ENCODE measurements around the gene ZNF611.
"Not testable (repeated sequence)": the region's sequence is repeated elsewhere in the genome, so short reads cannot be mapped to it uniquely, and the experiment has no call there.

ZNF611 gene

DNA sequence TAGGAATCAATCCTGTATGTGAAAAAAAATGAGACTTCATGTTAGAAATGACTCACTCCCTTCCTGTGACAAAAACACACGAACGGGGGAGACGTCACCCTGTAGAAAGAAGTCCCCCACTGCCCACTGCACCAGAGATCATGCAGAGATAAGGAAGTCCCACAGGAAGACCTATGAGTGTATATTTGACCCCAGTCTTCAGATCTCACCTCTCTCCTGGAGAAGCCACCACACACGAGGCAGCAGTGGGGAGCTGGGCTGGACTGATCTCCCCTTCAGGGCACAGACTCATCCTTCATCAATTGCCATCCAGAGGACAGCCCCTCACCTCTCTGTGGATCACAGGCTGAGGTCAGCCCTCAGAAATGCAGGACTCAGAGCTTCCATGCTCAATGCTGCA, 18.9 kb downstream of the ZNF611 start:
- DNase-seq, result peak; percentile 52

DNA sequence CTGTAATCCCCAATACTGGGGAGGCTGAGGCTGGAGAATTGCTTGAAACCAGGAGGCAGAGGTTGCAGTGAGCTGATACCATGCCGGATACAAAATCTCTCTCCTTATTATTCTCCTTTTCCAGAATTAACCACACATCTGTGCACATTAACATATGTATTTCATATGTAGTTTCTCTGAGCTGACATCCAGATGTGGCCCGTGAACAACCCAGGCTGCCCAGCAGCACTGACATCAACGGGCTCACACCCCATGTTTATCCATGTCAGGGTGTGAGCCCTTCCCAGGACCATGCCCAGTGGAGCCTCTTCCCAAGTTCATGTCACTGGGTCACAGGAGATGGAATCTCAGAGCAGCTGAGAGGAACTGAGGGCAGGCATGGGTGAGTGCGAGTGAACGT, 19.5 kb downstream of the ZNF611 start:
- DNase-seq, result not testable (repeated sequence)

DNA sequence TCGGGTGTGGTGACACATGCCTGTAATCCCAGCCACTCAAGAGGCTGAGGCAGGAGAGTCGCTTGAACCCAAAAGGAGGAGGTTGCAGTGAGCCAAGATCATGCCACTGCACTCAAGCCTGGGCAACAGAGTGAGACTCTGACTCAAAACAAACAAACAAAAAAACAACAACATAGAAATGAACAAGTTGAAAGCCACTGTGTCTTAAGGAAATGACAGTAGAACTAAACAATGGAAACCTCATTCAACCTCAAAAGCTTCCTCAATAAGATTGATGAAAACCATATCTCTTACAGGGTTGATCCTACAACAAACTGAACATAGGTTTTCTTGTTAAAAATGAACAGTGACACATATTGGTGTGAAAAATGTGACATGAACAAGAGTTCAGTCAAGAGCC, 21.8 kb downstream of the ZNF611 start:
- not testable (repeated sequence) for DNase-seq

DNA sequence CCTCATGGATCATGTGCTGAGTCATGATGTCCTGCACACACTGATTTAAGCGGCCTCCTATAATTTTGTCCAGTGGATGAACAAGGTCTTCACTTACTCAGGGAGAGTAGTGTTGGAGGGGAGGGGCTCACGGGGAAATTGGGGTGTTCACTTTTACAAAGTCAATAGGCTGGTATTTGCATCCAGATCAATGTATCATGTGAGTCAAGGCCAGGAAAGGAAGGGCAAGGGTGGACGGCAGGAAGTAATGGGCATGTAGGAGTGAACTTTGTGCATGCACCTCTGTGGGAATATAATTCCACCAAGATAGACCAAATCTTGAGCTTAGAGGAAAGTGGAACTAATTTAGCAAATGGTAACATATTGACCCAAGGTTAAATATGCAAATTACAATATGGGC, 23.2 kb downstream of the ZNF611 start:
- not testable (repeated sequence) for DNase-seq

DNA sequence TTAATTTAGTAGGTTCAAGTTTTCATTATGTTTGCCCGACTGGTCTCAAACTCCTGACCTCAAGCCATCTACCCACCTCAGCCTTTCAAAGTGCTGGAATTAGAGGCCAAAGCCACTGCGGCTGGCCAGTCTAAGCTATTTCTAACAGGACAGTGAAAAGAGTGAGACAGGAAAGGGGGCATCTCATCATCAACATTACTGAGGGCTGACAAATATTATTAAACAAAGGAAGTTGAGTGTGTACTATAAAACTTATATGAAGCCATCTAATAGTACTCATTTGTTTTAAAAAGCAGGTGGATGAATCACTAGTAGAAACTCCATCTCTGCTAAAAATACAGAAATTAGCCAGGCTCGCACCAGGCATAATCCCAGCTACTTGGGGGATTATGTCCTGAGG, 24.3 kb downstream of the ZNF611 start:
- DNase-seq, result no peak

DNA sequence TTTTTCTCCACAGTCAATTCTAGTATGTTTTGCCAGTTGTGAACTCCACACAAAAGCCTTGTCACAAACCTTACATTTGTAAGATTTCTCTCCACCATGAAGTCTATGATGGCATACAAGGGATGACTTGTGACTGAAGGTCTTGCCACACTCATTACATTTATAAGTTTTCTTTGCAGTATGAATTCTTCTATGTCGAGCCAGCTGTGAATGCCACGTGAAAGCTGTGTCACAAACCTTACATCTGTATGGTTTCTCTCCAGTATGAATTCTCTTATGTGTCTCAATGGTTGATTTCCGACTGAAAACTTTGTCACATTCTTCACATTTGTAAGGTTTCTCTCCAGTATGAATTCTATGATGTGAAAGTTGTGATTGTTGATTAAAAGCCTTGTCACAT, 29.2 kb downstream of the ZNF611 start:
- not testable (repeated sequence) for DNase-seq

DNA sequence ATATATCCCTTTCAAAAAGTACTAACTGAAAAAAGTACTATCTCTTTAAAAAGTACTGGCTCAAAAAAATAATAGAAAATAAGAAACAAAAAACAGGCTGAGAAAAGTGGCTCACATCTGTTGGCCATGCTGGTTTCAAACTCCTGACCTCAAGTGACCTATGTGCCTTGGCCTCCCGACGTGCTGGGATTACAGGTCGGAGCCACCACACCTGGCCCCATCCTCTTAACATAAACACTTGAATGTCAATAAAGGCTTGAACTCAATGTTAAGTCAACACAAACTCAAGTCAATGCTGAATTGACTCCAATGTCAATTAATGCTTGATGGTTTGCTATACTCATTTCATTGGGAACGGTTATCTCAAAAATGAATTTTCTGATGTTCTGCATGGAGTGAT, 30.9 kb downstream of the ZNF611 start:
- DNase-seq, result no peak

DNA sequence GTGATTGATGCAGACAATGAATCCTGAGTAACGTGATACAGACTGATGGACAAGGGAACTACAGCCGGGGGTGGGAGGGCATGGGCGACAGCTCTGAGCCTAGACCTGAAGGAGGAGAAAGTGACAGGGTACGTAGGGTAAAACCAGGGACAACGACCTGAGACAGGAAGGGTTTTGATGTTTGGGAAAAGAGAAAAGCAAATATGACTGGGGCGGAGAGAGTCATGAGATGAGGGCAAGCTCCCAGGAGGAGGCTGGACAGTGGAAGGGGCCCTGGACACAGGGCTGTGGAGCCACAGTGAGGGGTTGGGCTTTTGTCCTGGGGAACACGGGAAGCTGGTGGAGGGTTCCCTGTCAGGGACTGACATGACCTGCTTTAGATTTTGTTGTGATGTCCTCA, 34.2 kb downstream of the ZNF611 start:
- DNase-seq, result no peak

DNA sequence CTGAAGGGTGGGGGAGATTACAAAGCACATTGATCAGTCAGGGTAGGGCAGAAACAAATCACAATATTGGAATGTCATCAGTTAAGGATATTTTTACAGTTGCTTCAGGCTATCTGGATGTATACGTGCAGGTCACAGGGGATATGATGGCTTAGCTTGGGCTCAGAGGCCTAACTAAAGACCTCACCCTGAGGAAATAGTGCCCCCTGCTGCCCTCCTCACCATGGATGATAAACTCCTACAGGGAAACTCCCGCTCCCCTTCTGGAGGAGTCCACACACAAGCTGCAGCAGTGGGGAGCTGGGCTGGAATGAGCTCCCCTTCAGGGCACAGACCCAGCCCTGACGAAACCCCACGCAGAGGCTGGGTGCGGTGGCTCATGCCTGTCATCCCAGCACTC, 35.3 kb downstream of the ZNF611 start:
- DNase-seq, result not testable (repeated sequence)

DNA sequence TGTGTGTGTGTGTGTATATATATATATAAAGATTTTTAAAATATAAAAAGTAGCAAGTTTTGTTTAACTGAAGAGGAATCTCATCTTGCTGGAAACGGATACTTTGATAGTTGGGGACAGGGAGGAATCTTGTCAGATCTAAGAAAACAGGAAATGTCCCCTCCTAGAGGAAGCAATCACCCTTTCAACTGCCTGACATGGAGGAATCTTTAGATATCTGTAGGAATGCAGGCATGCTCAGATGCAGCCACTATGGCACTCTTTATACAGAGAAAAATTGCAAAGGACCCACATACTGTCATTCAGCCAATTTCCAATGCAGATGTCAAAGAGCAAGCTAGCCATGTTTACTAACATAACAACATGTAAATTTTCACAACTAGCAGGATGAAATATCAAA, 38.8 kb downstream of the ZNF611 start:
- no peak for DNase-seq

DNA sequence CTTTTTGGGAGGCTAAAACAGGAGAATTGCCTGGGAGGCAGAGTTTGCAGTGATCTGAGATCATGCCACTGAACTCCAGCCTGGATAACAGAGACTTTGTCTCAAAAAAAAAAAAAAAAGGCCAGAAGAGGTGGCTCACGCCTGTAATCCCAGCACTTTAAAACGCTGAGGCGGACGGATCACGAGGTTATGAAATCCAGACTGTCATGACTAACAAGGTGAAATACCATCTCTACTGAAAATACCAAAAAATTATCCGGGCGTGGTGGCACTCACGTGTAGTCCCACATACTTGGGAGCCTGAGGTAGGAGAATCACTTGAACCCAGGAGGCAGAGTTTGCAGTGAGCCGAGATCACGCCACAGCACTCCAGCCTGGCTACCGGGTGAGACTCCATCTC, 39.9 kb downstream of the ZNF611 start:
- no peak for DNase-seq

DNA sequence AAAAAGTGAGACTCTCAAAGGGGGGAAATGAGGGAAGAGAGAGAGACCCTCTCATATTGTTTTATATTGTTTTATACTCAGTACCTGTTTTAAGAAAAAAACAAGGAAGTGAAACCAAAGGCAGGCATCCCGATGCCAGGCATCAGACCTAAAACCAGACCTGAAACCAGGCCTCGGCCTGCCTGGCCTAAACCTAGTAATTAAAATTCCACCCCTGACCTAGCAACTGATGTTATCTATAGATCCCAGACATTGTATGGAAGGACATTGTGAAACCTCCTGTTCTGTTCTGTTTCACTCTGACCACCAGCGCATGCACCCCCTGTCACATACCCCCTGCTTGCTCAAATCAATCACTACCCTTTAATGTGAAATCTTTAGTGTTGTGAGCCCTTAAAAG, 40.6 kb downstream of the ZNF611 start:
- DNase-seq, result not testable (repeated sequence)

DNA sequence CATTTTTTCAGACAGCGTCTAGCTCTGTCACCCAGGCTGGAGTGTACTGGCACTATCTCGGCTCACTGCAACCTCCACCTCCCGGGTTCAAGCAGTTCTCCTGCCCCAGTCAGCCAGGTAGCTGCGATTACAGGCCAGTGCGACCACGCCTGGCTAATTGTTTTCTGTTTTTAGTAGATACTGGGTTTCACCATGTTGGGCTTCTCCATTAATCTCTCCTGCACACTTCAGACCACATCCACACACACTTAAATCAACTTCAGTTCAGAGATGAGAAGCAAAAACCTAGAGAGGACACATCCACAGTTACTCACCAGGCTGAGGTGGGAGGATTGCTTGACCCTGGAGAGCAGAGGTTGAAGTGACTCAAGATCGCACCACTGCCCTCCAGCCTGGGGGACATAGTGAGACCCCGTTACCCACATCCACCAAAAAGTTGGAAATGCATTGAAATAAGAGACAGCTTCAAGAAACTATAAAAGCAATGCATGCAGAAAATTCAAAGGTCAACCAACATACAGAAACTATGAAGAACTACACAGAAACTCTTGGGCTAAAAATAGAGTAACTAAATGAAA, 42.3 kb downstream of the ZNF611 start:
- no peak for DNase-seq

DNA sequence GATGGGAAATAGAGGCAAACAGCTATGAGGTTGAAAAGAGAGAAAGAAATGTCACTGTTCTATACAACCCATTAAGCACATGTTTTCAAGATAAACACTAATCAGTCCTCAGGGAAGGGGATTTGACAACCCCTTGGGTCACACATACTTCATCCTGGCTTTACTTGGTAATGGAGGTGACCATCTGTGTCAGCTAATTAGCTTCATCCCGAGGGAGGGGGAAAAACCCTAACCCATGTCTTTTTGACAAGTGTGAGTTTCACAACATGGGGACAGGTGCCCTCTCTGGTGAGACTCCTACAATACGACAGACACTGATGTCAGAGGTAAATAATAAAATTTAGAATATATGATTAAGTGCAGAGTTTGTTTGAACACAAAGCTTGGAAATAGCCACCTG, 43.1 kb downstream of the ZNF611 start:
- no peak for DNase-seq

DNA sequence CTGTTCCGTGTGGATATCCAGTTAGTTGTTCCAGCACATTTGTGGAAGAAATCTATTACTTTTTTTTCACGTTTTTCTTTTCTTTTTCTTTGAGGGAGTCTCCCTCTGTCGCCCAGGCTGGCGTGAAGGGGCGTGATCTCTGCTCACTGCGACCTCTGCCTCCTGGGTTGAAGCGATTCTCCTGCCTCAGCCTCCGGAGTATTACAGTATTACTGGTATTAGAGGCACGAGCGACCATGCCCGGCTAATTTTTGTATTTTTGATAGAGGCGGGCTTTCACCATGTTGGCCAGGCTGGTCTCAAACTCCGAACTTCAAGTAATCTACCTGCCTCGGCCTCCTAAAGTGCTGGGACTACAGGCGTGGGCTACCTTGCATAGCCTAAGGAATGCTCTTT, 43.6 kb downstream of the ZNF611 start:
- DNase-seq, result no peak

DNA sequence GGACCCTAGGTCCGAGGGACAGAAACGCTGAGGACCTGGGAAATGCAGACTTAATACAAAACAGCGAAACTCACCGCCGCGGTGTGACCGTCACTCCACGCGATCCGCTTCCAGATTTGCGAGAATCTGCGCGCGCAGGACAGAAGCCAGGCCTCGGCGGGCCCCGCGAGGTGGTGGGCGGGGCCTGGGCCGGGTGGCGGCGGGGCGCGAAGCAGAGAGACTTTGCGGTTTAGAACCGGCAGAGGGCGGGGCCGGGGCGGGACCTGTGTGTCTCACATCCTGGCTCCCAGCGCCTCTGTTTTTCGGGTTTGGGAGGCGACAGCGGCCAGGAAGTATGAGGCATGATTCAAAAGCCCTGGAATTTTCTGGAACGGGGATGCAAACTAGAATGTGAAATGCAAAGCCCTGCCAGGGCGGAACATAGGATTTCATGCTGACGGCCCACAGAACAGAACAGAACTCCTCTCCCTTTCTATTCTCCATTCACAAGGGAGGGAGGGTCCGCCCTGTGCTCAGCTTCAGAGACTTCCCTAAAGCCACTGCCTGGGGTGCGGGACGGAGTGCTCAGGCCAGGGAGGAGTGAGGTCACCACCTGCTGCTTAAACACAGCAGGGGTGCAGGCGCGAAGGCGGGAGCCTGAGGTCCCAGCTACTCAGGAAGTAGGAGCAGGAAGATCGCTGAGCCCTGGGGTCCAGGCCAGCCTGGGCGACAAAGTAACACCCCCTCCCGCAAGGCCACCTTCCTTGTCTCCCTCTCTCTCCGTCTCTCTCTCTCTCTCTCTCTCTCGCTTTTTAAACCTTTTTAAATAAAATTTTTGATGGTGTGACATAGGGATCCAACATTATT, 44.3 kb downstream of the ZNF611 start:
- DNase-seq, result peak; percentile 97

DNA sequence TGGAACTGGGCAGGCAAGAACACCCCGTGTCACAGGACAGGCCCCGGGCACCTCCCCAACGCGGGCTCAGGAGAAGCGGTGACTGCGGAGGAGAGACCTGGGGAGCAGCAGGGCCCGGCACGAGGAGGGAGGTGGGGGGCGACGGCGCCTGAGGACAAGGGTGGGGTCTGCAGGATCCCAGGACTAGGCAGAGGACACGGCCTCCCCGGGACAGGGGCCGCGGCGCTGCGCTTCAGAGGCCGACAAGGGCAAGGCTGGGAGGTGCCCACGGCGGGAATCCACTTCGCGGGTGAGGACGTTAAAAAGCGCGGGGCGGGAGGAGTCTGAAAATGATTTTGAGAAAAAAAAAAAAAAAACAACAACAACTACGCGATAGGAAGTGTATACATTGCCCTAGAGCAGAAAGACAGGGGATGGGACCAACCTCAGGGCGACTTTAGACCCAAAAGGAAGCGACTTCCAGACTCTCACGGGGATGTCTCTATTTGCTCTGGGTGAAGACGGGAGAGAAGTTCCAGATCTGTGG, 44.9 kb downstream of the ZNF611 start:
- DNase-seq, result peak; percentile 10

DNA sequence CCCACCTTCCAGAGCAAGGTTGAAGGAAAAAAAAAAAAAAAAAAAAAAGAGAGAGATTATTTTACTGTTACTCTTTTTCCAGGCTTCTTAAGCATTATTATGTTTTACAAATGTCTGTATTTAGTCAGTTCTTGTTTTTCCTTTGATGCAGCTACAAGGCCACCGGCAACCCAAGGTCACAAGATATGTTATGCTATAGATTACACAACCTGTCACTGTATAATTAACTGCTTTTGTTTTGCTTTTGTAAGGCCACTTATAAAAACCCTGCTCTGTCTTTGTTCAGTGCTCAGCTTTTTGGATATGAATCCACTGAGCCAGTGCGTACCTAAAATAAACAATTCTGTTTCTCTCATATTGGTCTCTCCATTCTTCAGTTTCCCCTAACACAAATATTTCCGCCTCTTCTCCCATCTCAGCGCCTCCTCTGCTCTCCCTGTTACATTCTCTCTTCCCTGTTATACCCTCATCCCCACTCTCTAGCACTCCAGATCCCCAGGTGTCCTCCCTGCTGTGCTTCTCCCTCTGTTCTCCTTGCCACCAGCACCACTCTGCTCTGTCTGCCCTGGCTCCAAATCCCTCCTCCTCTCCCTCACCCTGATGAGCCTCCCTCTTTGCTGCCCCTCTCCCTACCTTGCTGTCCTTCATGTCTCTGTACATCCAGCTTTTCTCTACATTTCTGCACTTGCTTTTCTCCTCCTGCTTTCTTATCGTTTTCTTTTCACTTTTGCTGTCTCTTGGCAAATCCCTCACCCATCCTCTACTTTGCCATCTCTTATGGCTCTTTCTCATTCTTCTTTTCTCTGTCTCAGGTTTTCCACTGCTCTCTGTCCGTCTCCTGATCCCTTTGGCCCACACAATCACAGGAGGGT, 45.7 kb downstream of the ZNF611 start:
- DNase-seq, result not testable (repeated sequence)

DNA sequence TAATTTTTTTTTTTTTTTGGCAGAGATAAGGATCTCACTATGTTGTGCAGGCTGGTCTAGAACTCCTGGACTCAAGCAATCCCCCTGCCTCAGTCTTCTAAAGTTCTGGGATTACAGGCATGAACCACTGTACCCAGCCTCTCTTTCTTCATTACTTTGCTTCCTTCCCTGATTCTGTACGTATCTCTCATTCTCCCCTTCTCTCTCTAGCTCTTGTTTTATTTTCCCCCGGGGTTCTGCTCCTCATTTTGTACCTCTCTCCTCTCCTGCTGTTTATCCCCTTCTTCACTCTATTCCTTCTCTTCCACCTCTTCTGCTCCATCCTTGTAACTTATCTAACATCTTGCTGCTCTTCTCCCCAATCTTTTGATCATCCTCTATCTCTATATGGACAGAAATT, 46.5 kb downstream of the ZNF611 start:
- DNase-seq, result no peak

DNA sequence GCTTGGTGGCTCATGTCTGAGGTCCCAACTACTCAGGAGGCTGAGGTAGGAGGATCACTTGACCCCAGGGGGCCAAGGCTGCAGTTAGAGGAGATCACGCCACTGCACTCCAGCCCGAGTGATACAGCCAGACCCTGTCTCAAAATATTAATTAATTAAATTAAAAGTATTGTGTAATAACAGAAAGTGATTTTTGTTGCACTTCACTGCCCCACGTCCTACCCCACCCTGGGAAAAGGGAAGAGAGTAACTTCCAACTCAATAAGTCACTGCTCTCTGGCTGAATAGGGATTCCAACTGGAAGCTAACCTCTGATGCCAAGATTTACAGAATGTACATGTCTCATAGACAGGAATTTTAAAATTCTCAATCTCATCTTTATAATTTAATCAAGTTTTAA, 47.2 kb downstream of the ZNF611 start:
- DNase-seq, result no peak

DNA sequence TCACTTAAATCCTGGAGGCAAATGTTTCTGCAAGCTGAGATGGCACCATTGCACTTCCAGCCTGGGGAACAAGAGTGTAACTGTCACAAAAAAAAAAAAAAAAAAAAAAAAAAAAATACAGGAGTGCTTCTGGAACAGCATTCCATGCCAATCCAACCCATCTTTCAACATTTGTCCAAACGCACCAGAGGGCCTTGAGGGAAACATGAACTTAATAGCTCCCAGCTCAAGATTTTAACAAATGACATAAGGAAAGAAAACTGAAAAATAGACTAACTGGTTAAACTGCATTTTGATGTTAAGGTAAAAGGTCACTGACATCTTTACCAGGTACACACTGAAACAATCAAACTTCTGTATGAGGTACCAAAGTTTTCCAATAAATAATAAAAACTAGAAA, 49.0 kb downstream of the ZNF611 start:
- no peak for DNase-seq

DNA sequence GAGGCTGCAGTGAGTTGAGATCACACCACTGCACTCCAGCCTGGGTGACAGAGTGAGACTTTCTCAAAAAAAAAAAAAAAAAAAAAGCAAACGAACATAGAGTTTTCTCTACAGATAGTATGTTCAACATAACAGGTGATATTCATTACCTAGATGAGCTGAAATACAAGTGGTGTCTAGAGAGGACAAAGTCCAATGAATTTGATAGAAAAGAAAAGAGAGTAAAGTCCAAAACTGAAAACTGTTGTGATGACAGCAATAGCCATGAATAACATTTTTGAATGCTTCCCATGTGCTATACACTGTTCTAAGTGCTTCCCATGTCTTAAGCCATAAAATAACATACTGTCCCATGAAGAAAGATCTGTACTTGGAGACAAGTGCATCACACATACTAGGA, 53.6 kb downstream of the ZNF611 start:
- not testable (repeated sequence) for DNase-seq

DNA sequence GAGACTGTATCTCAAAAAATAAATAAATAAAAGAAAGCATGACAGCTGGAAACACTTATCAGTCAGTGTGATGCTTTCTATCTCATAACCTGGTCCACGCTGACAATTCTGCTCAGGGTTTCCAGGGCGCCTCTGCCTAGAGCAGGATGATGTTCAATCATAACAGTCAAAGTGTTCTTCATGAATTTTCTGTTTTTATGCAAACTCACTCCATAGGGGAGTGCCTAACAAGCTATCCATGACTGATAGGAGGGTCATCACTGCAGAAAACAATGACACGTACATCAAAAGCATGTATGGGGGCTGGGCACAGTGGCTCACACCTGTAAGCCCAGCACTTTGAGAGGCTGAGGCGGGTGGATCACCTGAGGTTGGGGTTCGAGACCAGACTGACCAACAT, 55.2 kb downstream of the ZNF611 start:
- no peak for DNase-seq
